HG02571 (cell line): ENCODE results near the gene C3orf38.
"Not testable (repeated sequence)": the region's sequence is repeated elsewhere in the genome, so short reads cannot be mapped to it uniquely, and the experiment has no call there.

Experiments used
- ATAC-seq: cut with Tn5 transposase; IDR thresholded peaks from one replicate; pipeline ENCODE4 v1.9.1; 2021; ENCODE audit warnings: mild to moderate bottlenecking, moderate library complexity; ENCODE audit not compliant: unreplicated experiment

C3orf38 gene

DNA sequence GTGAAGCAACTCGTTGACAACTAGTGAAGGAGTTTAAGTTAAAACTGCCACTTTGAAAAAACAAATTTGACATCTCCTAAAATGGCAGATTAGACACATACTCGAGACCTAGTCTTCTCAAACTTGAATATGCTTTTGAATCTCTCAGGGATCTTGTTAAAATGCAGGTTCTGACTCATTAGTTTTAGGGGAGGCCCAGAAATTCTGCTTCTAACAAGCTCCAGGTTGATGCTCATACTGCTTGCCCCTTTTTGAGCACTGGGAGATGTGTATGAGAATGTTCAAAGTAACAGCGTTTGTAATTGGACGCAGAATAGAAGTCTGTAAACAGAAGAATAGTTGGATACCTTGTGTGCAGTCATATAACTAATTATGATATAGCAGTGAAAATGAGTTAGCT is 1.6 kb downstream of the C3orf38 start:
- no peak for ATAC-seq

DNA sequence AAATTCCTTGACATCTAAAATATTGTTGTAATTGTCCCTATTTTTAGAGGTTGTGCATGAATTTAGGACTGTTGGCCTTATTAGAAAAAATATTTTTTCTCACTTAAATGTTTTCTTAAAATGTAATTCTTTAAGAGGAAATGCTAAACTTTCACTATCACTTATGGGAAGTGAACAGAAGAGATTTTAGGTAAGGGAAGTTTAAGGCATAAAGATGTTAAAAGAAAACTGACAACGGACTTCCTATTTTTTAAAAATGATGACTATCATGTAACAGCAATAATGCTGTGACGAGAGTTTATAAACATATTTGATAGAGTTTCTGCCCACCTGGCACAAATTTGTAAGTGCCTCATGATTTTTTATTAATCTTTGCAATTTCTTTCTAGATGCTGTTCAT is 3.1 kb downstream of the C3orf38 start:
- no peak for ATAC-seq

DNA sequence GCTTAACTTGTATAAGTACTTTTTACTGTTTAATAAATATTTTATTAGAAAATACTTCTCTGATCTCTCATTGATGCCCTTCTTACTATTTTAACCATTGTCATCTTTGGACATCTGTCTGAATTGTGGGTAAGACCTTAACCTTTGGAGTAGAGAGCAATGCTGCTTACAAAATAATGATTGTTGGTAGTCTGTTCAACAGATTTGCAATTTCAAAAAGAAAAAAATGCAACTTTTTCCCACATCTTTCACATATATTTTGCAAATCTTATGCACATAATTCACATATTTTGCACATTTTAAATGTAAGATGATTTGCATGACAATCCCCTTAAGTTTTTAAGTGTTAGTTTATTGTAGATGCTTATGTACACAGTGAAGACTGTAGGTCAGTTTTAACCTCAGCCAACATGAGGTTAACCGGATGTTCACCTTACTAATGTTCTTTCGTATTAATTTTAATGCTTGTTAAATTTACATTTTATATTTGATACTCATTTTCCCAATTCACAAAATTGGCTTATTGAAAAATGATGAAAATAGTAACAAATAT is 16.7 kb downstream of the C3orf38 start:
- no peak for ATAC-seq

DNA sequence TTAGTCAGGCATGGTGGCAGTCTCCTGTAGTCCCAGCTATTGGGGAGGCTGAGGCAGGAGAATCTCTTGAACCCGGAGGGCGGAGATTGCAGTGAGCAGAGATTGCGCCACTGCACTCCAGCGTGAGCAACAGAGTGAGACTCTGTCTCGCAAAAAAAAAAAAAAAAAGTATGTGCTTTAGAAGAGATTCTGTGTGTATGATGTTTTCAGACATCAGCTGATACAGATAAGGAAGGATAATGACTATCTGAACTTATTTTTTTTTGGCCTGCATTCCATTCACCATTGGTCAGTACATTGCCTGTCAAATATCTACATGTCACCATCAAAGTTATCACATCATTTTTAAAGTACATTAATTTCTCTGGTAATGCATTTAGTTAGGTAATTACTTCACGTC is 17.4 kb downstream of the C3orf38 start:
- ATAC-seq, result no peak

DNA sequence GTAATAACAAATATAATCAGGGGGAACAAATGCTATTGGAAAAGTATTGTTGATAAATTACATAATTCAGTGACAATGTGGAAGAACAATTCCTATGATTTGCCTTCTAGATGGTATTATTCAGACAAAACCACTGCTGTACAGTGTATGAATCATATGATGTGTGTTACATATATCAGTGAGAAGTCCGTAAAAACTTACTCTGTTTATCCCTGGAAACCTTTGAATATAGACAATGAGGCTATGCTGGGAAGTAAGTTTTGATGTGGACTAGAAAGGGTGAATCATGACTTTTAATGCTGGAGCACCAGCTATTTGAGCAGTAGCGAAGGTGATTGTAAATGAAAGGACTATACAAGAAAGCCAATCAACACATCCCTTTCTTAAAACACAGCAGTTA is 17.9 kb downstream of the C3orf38 start:
- ATAC-seq, result no peak

DNA sequence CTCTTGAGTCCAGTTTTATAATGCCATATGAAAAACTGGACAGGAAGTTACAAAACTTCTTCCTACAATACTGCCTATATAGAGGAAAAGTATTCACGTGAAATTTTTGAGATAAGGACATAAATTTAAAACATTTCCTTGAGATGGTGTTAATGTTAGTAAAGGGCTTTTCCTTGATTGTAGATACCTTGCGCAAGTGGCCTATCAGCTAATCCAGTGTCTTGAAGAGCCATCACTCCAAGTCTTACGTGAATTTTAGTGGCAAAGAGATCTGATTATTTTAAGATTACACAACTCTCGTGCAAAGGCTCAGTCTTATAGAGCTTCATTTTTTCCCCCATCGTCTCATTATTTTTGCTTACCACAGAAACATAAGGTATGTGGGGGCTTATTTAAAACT is 18.4 kb downstream of the C3orf38 start:
- ATAC-seq, result no peak

DNA sequence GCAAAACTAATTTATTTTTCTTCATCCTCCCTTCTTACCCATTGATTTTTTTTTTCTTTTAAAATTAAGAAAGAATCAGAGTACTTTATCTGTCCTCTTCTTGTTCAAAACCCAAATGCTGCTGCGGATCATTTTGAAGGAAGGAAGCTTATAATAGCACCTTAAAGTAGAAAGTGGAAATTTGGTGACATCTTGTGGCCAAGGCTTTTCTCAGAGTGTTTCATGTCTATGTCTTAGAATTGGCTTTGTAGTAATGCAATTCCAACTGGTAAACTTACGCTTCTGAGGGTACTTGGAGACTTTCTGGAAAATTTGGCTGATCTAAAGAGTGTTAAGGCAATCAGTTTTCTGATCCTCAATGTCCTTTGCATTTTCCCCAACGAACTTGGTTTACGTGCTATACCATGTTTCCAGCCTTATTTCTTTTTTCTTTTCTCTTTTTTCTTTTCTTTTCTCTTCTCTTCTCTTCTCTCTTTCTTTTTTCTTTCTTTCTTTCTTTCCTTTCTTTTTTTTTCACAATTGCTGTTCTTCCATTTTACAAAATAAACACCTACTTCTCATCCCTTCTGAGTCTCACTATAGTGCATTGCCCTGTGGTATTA is 30.7 kb downstream of the C3orf38 start:
- ATAC-seq, result peak; percentile 82

DNA sequence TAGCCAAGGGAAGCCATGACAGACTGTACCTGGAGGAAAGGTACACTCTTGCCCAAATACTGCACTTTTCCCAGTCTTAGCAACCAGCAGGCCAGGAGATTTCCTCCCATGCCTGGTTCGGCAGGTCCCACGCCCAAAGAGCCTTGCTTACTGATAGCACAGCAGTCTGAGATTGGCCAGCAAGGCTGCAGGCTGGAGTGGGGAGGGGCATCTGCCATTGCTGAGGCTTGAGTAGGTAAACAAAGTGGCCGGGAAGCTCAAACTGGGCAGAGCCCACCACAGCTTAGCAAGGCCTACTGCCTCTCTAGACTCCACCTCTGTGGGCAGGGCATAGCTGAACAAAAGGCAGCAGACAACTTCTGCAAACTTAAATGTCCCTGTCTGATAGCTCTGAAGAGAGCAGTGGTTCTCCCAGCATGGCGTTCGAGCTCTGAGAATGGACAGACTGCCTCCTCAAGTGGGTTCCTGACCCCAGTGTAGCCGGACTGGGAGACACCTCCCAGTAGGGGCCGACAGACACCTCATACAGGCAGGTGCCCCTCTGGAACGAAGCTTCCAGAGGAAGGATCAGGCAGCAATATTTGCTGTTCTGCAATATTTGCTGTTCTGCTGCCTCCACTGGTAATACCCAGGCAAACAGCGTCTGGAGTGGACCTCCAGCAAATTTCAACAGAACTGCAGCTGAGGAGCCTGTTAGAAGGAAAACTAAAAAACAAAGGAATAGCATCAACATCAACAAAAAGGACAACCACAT is 32.6 kb downstream of the C3orf38 start:
- not testable (repeated sequence) for ATAC-seq

DNA sequence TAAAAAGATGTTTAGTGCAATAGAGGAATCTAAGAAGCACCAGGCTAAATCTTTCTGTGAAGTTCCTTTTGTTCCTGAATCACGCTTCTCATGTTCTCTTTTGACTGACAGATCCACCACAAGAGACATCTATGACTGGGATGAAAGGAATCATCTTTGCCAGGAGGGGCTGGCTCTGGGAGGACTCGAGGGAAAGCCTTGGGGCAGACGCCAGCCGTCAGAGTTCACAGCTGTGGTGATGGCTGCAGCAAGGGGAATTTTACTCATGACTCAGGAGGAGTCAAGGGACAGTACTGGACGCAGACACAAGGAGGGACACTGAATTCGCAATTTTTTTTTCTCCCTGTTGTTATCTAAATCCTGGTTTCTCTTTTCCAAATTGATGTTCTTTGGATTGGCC is 38.7 kb downstream of the C3orf38 start:
- no peak for ATAC-seq

DNA sequence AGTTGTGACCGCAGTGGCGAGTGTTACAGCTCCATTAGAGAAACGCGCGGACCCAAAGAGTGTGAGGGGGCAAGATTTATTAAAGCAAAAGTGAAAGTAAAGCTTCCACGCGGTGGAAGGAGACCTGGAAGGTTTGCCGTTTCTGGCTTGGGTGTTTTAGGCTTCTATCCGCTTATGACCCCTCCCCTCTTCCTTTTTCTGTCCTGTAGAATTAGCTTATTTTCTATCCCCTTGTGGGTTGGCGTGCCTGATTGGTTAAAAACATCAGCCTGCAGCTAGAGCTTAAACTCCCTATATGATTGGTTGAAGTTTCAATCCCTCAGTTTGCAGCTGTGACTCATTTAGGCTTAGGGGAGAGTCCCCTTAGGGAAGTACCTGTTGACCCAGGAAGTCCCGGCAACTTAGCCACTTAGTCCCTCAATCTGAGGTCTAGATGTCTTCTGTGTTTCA is 39.6 kb downstream of the C3orf38 start:
- ATAC-seq, result peak; percentile 91

DNA sequence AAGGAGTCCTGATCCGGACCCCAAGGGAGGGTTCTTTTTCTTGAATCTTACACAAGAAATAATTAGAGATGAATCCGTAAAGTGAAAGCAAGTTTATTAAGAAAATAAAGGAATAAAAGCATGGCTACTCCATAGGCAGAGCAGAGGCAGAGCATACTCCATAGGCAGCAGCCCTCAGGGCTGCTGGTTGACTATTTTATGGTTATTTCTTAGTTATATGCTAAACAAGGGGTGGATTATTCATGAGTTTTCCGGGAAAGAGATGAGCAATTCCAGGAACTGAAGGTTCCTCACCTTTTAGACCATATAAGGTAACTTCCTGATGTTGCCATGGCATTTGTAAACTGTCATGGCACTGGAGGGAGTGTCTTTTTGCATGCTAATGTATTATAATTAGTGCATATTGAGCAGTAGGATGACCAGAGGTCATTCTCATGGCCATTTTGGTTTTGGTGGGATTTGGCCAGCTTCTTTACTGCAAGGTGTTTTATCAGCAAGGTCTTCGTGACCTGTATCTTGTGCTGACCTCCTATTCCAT is 42.2 kb downstream of the C3orf38 start:
- ATAC-seq, result no peak

DNA sequence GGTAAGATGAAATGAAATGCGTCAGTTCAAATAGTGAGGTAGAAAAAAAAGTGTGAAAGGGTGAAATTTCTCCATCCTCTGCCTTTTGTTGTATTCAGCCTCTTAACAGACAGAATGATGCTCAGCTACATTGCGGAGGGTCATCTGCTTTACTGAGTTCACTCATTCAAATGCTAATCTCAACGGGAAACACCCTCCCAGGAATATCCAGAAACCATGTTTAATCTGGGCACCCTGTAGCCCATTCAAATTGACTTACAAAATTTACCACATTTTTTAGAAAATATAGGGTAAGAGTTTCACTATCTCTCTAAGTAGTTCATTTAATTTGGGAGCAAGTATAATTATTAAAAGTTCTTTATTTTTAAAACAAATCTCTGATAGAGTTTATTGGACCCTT is 42.9 kb downstream of the C3orf38 start:
- ATAC-seq, result no peak

DNA sequence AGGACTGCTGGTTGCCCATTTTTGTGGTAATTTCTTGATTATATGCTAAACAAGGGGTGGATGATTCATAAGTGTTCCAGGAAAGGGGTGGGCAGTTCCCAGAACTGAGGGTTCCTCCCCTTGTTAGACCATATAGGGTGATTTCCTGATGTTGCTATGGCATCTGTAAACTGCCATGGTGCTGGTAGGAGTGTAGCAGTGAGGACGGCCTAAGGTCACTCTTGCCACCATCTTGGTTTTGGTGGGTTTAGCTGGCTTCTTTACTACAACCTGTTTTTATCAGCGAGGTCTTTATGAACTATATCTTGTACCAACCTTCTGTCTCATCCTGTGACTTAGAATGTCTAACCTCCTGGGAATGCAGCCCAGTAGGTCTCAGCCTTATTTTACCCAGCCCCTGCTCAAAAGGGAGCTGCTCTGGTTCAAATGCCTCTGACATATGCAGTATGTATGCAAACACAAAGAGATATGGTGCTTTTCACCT is 46.2 kb downstream of the C3orf38 start:
- no peak for ATAC-seq

DNA sequence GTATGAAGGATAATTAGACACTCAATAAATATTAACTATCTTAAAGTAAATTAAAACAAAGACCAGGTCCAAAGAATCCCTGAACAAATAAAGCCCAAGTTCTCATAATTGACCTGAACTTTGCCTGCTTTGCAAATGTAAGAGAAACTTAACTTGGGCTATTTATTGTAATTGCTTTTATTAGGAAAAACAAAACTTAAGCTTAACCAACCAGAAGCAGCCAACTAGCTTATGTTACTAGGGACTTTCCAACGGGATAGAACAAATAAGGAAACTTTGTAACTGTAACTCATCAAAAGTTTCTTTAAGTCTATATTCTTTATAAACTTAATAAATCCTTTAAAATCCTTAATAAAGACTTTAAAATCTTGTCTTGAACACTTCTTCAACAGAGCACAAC is 48.4 kb downstream of the C3orf38 start:
- ATAC-seq, result no peak

DNA sequence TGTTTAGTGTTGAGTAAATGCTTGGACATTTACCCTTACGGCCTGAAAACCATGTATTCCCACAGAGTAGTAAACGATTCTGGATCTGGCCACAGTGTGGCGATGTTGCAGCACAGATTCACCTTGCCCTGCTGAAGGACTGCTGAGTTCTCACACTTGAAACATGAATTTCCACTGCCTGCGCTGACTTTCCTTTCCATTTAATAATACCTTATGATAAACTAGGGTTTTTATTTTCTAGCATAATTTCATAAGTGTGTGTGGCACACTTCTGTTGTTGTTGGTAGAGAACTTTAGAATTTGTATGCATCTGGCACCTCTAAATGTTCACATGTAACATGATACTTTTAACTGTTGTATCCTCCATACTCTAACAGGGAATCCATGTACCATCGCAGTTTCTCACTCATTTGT is 53.9 kb downstream of the C3orf38 start:
- ATAC-seq, result peak; percentile 97
